ENCODE measurements around the gene TNK1. TPM values are rescaled to one million over a fixed set of nuclear protein-coding genes. Genes with fewer than 3 reads are reported as not detected.
A peak's percentile ranks its signal among the peaks of the same experiment; 100 is the strongest.

TNK1 gene
- total RNA-seq, 1 experiment from 2014 or later = 16.8 TPM

DNA sequence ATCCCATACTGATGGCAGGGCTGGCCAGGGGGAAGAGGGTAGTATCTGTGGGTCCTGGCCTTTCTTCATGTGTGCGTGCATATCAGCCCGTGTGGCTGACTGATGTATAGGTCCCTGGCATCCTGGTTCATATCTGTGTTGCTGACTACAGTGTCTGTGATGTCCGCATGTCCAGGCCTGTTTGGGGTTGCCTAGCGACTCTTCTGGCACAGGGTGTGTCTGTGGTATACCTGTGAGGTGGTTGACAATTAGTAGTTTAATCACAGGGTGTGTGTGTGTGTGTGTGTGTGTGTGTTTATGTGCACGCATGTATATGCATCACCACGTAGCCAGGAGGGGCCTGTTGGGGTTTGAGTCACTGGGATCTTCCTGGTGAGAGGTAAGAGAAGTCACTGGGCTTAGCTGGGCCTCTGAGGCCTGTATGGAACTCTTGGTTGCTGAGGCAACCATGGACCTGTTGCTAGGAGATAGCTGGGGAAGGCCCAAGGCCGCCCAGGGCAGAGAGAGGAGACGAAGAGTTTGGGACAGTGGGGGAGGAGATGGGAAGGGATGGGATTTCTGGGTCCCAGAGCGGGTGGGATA, 26.5 kb upstream of the TNK1 start:
- Histone ChIP-seq H3K36me3 (ENCODE audit: control insufficient read depth in 1 of 2, insufficient read depth in 2 of 2, low read length in 2 of 2) (no peaks in the 10 kb centered on the region), H3K9me2 (ENCODE audit: insufficient read depth) (no peaks in the 10 kb centered on the region), H3K27ac (ENCODE audit: low read depth, low read length) (no peak overlapping the region), H3K9me3 (ENCODE audit: control insufficient read depth in 1 of 2, insufficient read depth in 1 of 2, low read depth in 1 of 2, low read length in 2 of 2) (no peaks in the 10 kb centered on the region), H3K27me3 (ENCODE audit: insufficient read depth, low read length) (no peaks in the 10 kb centered on the region), H3K79me2 (ENCODE audit: insufficient read depth, low read length) (peaks cover 24% of the 10 kb centered on the region), H3K4me2 (ENCODE audit: low read length) (peak overlapping the region; percentile 8), H2AFZ (ENCODE audit: low read depth, low read length, poor library complexity, severe bottlenecking) (no peak overlapping the region), H3K4me3 (replicated peaks in 1 of 2; ENCODE audit: low read depth in 1 of 2, low read length in 2 of 2) (no peak overlapping the region), H3K9ac (ENCODE audit: low read length) (no peak overlapping the region), H4K20me1 (ENCODE audit: insufficient read depth) (0 out of 2 replicates have a peak, but pooled peaks cover 4% of the 10 kb centered on the region), H3K4me1 (ENCODE audit: control insufficient read depth in 1 of 2, insufficient read depth in 2 of 2, low read length in 2 of 2) (peaks cover 29 to 65% of the 10 kb centered on the region in 2 experiments)
- intact Hi-C loops (cut with micrococcal nuclease) = loop anchor here (5.0 kb wide), 1 partner anchor 307 kb away; no protein-coding TSS in a partner anchor
- BruUV-seq (replicated peaks) = no TSS peak
- CTCF ChIA-PET = interaction anchor here (1.0 to 2.9 kb wide), 3 partner anchors 50 to 206 kb away, joined by 6 to 21 read pairs (median 7); partner anchors contain the start of genes TMEM102 and TMEM256
- POLR2A ChIA-PET = no interaction called here
- TF ChIP-seq MAX (IDR thresholded peaks at IDR 0.05) (no peak), SIN3A (IDR thresholded peaks at IDR 0.05; ENCODE audit: low read depth) (no peak), JUND (IDR thresholded peaks at IDR 0.05) (no peak), POLR2AphosphoS5 (IDR thresholded peaks at IDR 0.05; ENCODE audit: low read depth, low read length) (no peak), ZNF274 (IDR thresholded peaks at IDR 0.05; ENCODE audit: low read depth, low read length) (no peak), RAD21 (IDR thresholded peaks at IDR 0.05; ENCODE audit: low read depth) (no peak), SRF (IDR thresholded peaks at IDR 0.05; ENCODE audit: low read depth) (no peak), CBX3 (IDR thresholded peaks at IDR 0.05; ENCODE audit: low read depth) (no peak), TCF7L2 (IDR thresholded peaks at IDR 0.05; ENCODE audit: borderline replicate concordance, extremely low read depth, insufficient read depth, insufficient read length) (no peak), EZH2phosphoT487 (IDR thresholded peaks at IDR 0.05; ENCODE audit: borderline replicate concordance) (no peak), FOSL1 (IDR thresholded peaks at IDR 0.05; ENCODE audit: low read depth) (no peak), ATF3 (IDR thresholded peaks at IDR 0.05) (no peak)
- no peak for DNase-seq (ENCODE audit: low read depth, low spot score)
- RAD21 ChIA-PET (ENCODE audit: low non-redundant PET in 1 of 2, low total read pairs in 2 of 2, uncharacterized antibody in 2 of 2, unreplicated experiment in 2 of 2) = no interaction called here
- ATAC-seq = no peak

All from HCT116 (cell line).